HG03064 (cell line): Measurements from ENCODE around the gene SLC35E2B.
"Not testable (repeated sequence)": the region's sequence is repeated elsewhere in the genome, so short reads cannot be mapped to it uniquely, and the experiment has no call there.

Experiments
- ATAC-seq: cut with Tn5 transposase; IDR thresholded peaks from one replicate; pipeline ENCODE4 v1.9.1; 2021; ENCODE audit warnings: low read depth; ENCODE audit not compliant: unreplicated experiment

The SLC35E2B gene

GRCh38 chr1:1647567-1648241 lies 44.9 kb downstream of the SLC35E2B start:
- not testable (repeated sequence) for ATAC-seq

DNA sequence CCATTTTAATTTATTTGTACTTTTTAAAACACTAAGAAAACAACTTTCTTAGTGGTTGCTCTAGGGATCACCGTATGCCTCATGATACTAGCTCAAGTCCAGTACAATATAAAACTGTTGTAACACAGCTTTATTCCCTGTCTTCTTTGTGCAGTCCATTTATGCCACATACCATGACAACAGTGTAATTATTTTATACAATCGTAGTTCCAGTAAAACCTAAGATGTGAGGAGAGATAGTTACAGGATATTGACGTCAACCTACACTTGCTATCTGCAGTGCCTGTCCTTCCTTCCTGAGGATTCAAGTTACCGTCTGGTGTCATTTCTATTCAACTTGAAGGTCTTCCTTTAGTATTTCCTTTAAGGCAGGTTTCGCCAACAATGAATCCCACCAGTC lies 46.3 kb downstream of the SLC35E2B start:
- ATAC-seq: not testable (repeated sequence)

- ATAC-seq: not testable (repeated sequence)
These were observed 51.7 kb downstream of the SLC35E2B start for GRCh38 chr1:1640711-1641461.

DNA sequence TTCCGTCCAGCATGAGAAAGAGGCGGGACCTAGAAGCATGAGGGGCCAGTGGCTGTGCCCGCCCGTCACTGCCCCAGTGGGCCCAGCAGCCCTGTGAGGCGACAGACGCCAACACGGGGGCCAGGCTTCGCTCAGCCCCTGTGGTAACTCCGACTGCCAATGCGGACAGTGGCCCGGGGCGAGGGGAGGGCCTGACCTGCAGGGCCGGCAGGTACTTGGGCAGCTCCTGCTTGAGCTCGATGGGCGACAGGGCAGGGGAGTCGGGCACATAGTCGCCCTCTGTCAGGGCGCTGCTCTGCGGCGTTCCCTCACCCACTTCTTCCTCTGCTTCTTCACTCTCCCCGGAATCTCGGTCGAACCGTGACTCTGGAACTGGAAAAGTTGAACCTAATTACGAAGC lies 52.5 kb downstream of the SLC35E2B start:
- ATAC-seq: not testable (repeated sequence)

DNA sequence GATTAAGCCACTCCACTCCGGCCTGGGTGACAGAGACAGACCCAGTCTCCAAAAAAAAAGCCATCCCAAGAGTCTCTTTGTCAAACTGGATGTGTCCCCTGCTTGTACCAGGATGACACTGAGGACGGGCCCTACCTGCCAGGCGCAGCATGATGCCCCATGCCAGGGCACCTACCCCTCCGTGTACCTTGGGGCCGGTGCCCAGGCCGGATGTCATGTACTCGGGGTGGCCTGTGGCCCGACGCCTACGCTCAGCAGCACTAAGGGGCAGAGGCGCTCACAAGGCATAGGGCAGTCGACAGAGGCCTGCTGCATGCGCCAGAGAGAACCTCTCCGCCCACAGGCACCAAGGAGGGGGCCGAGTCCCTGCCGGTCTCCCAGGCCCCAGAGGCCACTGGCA lies 53.2 kb downstream of the SLC35E2B start:
- not testable (repeated sequence) for ATAC-seq

DNA sequence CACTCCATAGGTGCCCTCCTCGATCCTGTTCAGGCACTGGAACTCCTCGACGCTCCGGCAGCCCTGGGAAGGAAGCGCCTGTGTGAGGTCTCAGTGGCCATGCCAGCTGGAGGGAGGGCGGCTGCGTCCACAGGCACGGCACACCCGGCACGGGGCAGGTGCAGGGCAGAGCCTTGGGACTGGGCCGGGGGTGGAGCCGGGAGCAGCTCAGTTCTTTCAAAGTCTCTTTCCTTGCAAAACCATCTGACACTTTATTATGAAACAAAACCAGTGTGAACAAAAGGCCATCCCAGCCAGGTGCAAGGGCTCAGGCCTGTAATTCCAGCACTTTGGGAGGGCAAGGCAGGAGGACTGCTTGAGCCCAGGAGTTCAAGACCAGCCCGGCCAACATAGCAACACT lies 54.1 kb downstream of the SLC35E2B start:
- ATAC-seq: not testable (repeated sequence)

DNA sequence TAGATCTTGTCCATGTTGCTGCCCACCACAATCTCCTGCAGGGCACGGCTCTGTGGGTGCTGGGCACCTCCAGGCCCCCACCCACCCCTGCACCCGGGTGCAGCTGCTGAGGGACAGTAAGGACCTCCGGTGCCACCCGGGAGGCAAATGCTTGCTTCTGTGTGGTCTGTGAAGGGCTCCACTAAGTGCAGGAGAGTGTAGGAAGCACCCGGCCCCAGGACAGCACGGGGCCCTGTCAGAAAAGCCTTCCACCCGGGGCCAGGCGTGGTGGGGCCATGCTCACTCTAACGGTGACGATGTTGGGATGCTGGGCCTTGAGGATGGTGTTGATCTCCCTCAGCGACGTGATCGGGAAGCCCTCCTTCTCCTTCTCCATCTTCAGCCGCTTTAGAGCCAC lies 55.1 kb downstream of the SLC35E2B start:
- not testable (repeated sequence) for ATAC-seq

DNA sequence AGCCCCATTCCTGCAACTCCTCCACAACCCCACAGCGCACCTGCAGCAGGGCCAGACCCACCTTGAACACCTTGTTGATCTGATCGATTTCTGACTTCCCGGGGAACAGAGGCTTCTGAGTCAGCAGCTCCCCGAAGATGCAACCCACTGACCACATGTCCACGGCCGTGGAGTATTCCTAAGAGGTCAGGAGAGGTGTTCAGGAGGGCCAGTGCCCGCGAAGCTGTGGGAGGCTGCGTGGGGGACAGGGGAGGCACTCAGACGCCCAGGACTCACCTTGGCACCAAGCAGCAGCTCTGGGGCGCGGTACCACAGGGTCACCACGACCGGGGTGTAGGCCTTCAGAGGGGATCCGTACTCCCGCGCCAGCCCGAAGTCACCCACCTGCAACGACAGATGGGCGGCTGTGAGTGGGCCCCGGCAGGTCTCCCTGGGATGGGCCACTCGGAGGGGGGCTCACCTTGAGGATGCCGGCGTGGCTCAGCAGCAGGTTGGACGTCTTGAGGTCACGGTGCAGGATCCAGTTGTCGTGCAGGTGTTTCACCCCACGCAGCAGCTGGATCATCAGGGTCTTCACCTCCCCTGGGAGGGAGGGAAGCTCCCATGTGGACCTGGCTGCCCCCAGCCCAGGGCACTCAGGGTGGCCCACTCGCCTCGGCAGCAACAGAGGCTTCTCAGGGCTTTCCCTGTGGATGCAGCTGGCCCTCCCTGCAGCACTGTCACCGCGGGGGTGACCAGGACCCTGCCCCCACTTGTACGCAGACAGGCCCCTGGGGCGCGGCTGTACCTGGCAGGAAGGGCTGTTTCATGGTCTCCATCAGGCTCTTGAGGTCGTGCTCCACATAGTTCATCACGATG lies 55.7 kb downstream of the SLC35E2B start:
- ATAC-seq: not testable (repeated sequence)

GRCh38 chr1:1634613-1635012 lies 58.0 kb downstream of the SLC35E2B start:
- ATAC-seq: not testable (repeated sequence)

- ATAC-seq: not testable (repeated sequence)
These were observed 59.2 kb downstream of the SLC35E2B start for GRCh38 chr1:1633409-1633808.

GRCh38 chr1:1631782-1632420 lies 60.7 kb downstream of the SLC35E2B start, which contains the start of gene MMP23B:
TSS of gene MMP23B (plus strand) at chr1:1632173. CDS start at chr1:1632219, 46 bp downstream.
- ATAC-seq: no peak

- no peak for ATAC-seq
These were observed 61.4 kb downstream of the SLC35E2B start for GRCh38 chr1:1630965-1631781.

GRCh38 chr1:1630191-1630964 lies 62.2 kb downstream of the SLC35E2B start:
- no peak for ATAC-seq

- ATAC-seq: no peak
These were observed 63.0 kb downstream of the SLC35E2B start for GRCh38 chr1:1629430-1630190.

- no peak for ATAC-seq
These were observed 63.7 kb downstream of the SLC35E2B start for GRCh38 chr1:1628754-1629429.

DNA sequence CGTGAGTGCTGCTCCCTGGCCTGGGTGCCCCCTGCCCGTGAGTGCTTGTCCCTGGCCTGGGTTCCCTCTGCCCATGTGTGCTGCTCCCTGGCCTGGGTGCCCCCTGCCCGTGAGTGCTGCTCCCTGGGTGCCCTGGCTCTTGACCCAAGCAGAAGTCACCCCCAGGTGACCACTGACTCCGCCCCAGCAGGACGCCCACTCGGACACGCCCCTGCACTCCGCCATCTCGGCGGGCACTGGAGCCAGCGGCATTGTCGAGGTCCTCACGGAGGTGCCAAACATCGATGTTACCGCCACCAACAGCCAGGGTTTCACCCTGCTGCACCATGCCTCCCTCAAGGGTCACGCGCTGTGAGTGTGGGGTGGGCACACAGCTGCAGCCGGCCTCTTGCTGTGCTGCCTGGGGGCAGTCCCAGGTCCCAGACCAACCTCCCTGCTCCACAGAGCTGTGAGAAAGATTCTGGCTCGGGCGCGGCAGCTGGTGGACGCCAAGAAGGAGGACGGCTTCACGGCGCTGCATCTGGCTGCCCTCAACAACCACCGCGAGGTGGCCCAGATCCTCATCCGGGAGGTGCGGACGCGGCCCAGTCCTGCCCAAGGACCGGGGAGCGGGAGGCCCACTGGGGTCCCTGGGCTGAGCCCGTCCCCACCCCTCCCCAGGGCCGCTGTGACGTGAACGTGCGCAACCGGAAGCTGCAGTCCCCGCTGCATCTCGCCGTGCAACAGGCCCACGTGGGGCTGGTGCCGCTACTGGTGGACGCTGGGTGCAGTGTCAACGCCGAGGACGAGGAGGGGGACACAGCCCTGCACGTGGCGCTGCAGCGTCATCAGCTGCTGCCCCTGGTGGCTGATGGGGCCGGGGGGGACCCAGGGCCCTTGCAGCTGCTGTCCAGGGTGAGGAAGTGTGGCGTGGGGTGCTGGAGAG lies 64.5 kb downstream of the SLC35E2B start:
- ATAC-seq: no peak
